SK-N-SH (cell line): ENCODE measurements around the gene SOX13. TPM values are rescaled to one million over a fixed set of nuclear protein-coding genes. Genes with fewer than 3 reads are reported as not detected.

Experiments
- CTCF ChIA-PET: fragments of 300-600, 350-600 bp; formaldehyde crosslinking; extraction: SDS; loops from one replicate; lab custom pipeline; 2021; lab: Yijun Ruan, JAX
- POLR2A ChIA-PET: fragments of 350-600 bp; sonication (Branson Sonifier 250); formaldehyde crosslinking; extraction: SDS; loops from one replicate; lab custom pipeline; 2020; ENCODE audit warnings: antibody characterized with exemption, inconsistent platforms; lab: Yijun Ruan, JAX
- DNase-seq: peaks from one replicate; pipeline ENCODE4 v3.0.0; 2012
- H2AFZ ChIP-seq: fragments of 200-600 bp; sonication (generic); 2 replicates; pipeline ENCODE4 v1.8.1; 2016; ENCODE audit warnings: antibody characterized with exemption, mild to moderate bottlenecking, low read depth
- H3F3A ChIP-seq: fragments of 200-600 bp; sonication (generic); replicated peaks from 2 replicates; pipeline ENCODE3; 2016; ENCODE audit warnings: antibody characterized with exemption, mild to moderate bottlenecking; ENCODE audit not compliant: insufficient read depth
- H3K27ac ChIP-seq, 2 experiments: fragments of 200-500 bp in 1 of 2; fragments of 200-600 bp in 1 of 2; sonication (Bioruptor generic) in 1 of 2; sonication (generic), shearing (Covaris generic) in 1 of 2; 2 replicates each; pipeline versions ENCODE4 v1.5.1 to v1.6.1; 2014 to 2016; ENCODE audit warnings: low read depth in 2 of 2, inconsistent platforms in 1 of 2, low read length in 1 of 2, mild to moderate bottlenecking in 1 of 2, mixed read lengths in 1 of 2
- H3K27me3 ChIP-seq: fragments of 200-600 bp; sonication (generic), shearing (Covaris generic); 2 replicates; pipeline ENCODE4 v1.6.1; 2016; ENCODE audit warnings: mixed run types; ENCODE audit not compliant: insufficient read depth
- H3K36me3 ChIP-seq, 2 experiments: fragments of 200-500 bp in 1 of 2; fragments of 200-600 bp in 1 of 2; sonication (Bioruptor generic) in 1 of 2; sonication (generic) in 1 of 2; replicated peaks in 1 of 2; 2 replicates each; pipeline versions ENCODE3 to v1.5.1; 2014 to 2016; ENCODE audit warnings: low read length in 1 of 2, mild to moderate bottlenecking in 1 of 2; ENCODE audit not compliant: insufficient read depth in 2 of 2, control insufficient read depth in 1 of 2
- H3K4me1 ChIP-seq, 2 experiments: fragments of 200-500 bp in 1 of 2; fragments of 200-600 bp in 1 of 2; sonication (Bioruptor generic) in 1 of 2; sonication (generic), shearing (Covaris generic) in 1 of 2; 2 replicates each; pipeline versions ENCODE4 v1.5.1 to v1.6.1; 2014 to 2016; ENCODE audit warnings: low read depth in 1 of 2, low read length in 1 of 2, mixed run types in 1 of 2; ENCODE audit not compliant: insufficient read depth in 2 of 2, control insufficient read depth in 1 of 2
- H3K4me2 ChIP-seq: fragments of 200-600 bp; sonication (generic), shearing (Covaris generic); 2 replicates; pipeline ENCODE4 v1.6.1; 2017; ENCODE audit warnings: mixed run types
- H3K4me3 ChIP-seq, 2 experiments: fragments of 200-500 bp in 1 of 2; fragments of 200-600 bp in 1 of 2; sonication (Bioruptor generic) in 1 of 2; sonication (generic), shearing (Covaris generic) in 1 of 2; 2 replicates each; pipeline versions ENCODE4 v1.5.1 to v1.8.1; 2014 to 2016; ENCODE audit warnings: low read depth in 2 of 2, inconsistent platforms in 1 of 2, low read length in 1 of 2, mild to moderate bottlenecking in 1 of 2, mixed read lengths in 1 of 2, moderate library complexity in 1 of 2
- H3K79me2 ChIP-seq: fragments of 200-600 bp; sonication (generic); 2 replicates; pipeline ENCODE4 v1.8.1; 2017; ENCODE audit warnings: mild to moderate bottlenecking; ENCODE audit not compliant: insufficient read depth
- H3K9ac ChIP-seq: fragments of 200-600 bp; sonication (generic); 2 replicates; pipeline ENCODE4 v1.6.1; 2017; ENCODE audit warnings: mixed run types
- H3K9me2 ChIP-seq: fragments of 200-600 bp; sonication (generic); 2 replicates; pipeline ENCODE4 v1.6.1; 2017; ENCODE audit warnings: mixed run types
- H3K9me3 ChIP-seq: fragments of 200-600 bp; sonication (generic); 2 replicates; pipeline ENCODE4 v1.6.1; 2017; ENCODE audit warnings: mixed run types, mild to moderate bottlenecking, moderate library complexity
- H4K20me1 ChIP-seq: fragments of 200-600 bp; sonication (generic); 2 replicates; pipeline ENCODE4 v1.6.1; 2017; ENCODE audit warnings: mild to moderate bottlenecking, mixed run types; ENCODE audit not compliant: insufficient read depth
- FOXJ3 ChIP-seq: sonication (generic); formaldehyde crosslinking; IDR thresholded peaks from 2 replicates; pipeline ENCODE4 v1.5.1; 2020; ENCODE audit warnings: mild to moderate bottlenecking, missing genetic modification reagents
- GABPA ChIP-seq: IDR thresholded peaks from 2 replicates; pipeline ENCODE4 v1.4.0; 2012; ENCODE audit warnings: low read depth, mild to moderate bottlenecking
- MXI1 ChIP-seq: IDR thresholded peaks from 2 replicates; pipeline ENCODE4 v1.6.1; 2012; ENCODE audit warnings: mild to moderate bottlenecking, low read depth, low read length, improper control_type of control experiment
- POLR2AphosphoS5 ChIP-seq: IDR thresholded peaks from 2 replicates; pipeline ENCODE4 v1.6.1; 2012; ENCODE audit warnings: low read depth, low read length
- SIN3A ChIP-seq: IDR thresholded peaks from 2 replicates; pipeline ENCODE4 v1.6.1; 2012; ENCODE audit warnings: low read depth, mild to moderate bottlenecking, low read length, moderate library complexity, borderline replicate concordance
- TAF1 ChIP-seq: IDR thresholded peaks from 2 replicates; pipeline ENCODE4 v1.6.1; 2012; ENCODE audit warnings: low read depth, mild to moderate bottlenecking, low read length, moderate library complexity, borderline replicate concordance
- TCF12 ChIP-seq: IDR thresholded peaks from 2 replicates; pipeline ENCODE4 v1.4.0; 2012
- USF1 ChIP-seq: IDR thresholded peaks from 2 replicates; pipeline ENCODE4 v1.4.0; 2012; ENCODE audit warnings: low read depth, borderline replicate concordance
- USF2 ChIP-seq: fragments of 150-350 bp; IDR thresholded peaks from 2 replicates; pipeline ENCODE4 v1.6.1; 2017; ENCODE audit warnings: antibody characterized with exemption, low read length, low read depth, borderline replicate concordance
- YY1 ChIP-seq: IDR thresholded peaks from 2 replicates; pipeline ENCODE4 v1.4.0; 2012; ENCODE audit warnings: low read depth, mild to moderate bottlenecking
- WGBS: methylation state at CpG from one replicate; pipeline ENCODE4 v1.1.6; 2017; ENCODE audit warnings: low lambda C conversion rate; 5-methylcytosine and 5-hydroxymethylcytosine counted together
- polyA plus RNA-seq, 3 experiments: library from polyadenylated mRNA; depleted of rRNA; stranded (reverse); fragments of >200 nt; gene quantifications; 2 replicates each; pipeline ENCODE4 v1.2.3, GENCODE V29; 2012
- TF ChIP-seq, protein P1 (sequence below): IDR thresholded peaks from 2 replicates; pipeline ENCODE4 v1.6.1; 2012; ENCODE audit warnings: mild to moderate bottlenecking, low read depth, low read length, moderate library complexity

The SOX13 gene
- polyA plus RNA-seq, 1 of the 3 experiments (the other 2 are of a cell fraction) = 10.6 TPM

DNA sequence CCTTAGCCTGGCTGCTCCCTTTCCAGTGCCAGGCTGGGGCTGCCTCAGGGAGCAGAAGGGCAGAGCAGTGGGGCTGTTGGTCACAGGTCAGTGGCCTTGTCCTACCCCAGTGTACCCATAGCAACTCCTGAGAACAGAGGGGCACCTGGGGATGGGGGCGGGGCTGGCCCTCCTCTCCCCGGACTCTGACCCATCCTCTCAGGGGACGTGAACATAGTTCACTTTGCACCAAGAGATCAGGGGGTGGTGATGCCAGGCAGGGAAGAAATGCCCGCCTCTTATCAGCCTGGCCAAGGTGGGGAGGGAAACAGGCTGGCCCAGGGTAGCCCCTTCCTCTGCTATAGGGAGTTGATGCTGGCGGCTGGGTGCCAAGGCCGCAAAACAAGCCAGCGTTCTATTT, 74.0 kb downstream of the SOX13 start:
- Histone ChIP-seq H3K79me2 (no peaks in the 10 kb centered on the region), H3K9ac (no peak overlapping the region), H4K20me1 (no peaks in the 10 kb centered on the region), H3K9me2 (no peaks in the 10 kb centered on the region), H3K4me2 (no peak overlapping the region), H3F3A (no peaks in the 10 kb centered on the region), H3K27ac (no peak overlapping the region), H3K4me1 (peaks cover 0 to 11% of the 10 kb centered on the region in 2 experiments; a peak in 1 of 4 replicates), H3K27me3 (no peaks in the 10 kb centered on the region), H3K36me3 (peaks cover 0 to 4% of the 10 kb centered on the region in 2 experiments), H3K4me3 (no peak overlapping the region), H3K9me3 (no peaks in the 10 kb centered on the region), H2AFZ (no peak overlapping the region)
- ChIA-PET POLR2A (no interaction called here), CTCF (no interaction called here)
- DNase-seq = no peak
- WGBS = 92% methylated on average over 6 of the region's 7 CpGs
- no peak for TF ChIP-seq SIN3A
- TF ChIP-seq YY1 = no peak
- no peak for TF ChIP-seq USF2
- TF ChIP-seq GABPA = no peak

DNA sequence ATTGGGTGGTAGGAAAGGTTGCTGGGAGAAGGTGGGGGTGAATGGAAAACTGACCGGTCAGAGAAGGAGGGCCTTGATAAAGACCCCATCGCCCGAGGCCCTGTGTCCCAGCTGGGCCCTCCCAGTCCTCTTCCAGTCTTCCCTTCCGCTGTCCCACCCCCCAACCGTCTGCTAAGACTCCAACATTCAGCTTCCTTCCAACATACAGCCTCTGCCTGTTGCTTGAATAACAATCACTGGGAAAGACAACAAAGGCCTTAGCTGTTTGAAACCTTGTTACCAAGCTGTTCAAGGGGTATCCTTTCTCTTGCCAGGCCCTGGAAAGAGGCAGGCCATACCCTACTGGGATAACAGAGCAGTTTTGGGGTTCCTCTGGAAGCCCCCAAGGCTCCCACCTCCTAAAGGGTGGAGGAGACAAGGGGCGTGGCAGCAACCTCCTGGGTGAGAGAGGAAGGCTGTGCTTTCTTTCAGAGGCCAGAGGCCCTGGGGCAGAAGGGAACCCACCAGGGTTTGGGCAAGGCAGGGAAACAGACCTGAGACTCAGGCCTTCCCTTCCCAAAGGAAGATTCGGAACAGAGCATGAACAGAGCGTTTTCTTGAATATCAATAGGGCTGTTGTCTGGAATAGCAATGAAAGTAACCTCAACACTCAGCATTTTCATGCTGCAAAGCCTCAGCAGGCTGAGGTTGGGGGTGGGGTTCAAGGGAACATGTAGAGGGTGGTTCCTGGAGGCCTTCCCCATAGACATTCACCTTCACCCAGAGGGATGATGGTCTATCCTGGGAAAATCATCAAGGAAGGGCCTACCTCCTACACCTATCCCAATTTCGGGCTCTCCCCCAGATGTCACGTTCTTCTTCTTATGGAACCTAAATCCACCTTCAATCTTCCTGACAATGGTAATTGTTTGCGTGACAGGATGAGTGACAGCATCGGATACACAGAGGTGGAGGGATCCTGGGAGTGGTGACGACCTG, 74.8 kb downstream of the SOX13 start:
- ChIA-PET POLR2A (no interaction called here), CTCF (interaction anchor here (0.6 to 7.2 kb wide), 4 partner anchors 15 to 288 kb away, joined by 3 to 51 read pairs (median 34); no protein-coding TSS in a partner anchor)
- Histone ChIP-seq H3K9ac (no peak overlapping the region), H3K4me1 (peaks cover 2 to 16% of the 10 kb centered on the region in 2 experiments; a peak in 1 of 4 replicates), H3K9me3 (no peaks in the 10 kb centered on the region), H3F3A (no peaks in the 10 kb centered on the region), H3K27me3 (no peaks in the 10 kb centered on the region), H3K79me2 (no peaks in the 10 kb centered on the region), H3K27ac (no peak overlapping the region), H3K4me2 (no peak overlapping the region), H3K9me2 (no peaks in the 10 kb centered on the region), H4K20me1 (no peaks in the 10 kb centered on the region), H3K4me3 (no peak overlapping the region), H2AFZ (no peak overlapping the region), H3K36me3 (peaks cover 0 to 4% of the 10 kb centered on the region in 2 experiments)
- 84% methylated on average over 13 of the region's 13 CpGs for WGBS
- TF ChIP-seq FOXJ3 (CRISPR knock-in tag) (no peak), MXI1 (no peak), USF1 (no peak)
- no peak for DNase-seq

DNA sequence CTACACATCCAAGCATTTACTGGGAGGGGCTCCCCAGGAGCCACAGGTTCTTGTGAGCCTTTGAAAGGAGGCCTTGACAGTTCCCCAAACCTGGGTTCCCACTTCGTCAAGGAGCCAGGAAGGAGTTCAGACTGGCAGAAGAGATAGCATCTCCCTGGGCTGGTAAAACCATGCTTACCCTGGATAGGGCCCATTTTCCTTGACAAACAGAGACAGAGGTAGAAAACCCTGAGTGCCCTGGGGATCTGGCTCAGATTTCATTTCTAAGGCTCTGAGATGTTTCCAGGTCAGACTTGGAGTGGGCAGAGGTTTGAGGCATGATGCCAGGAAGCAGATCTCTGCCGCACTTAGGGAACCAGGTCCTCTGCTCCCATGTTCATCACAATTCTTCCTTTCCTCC, 76.2 kb downstream of the SOX13 start:
- peaks cover 0 to 4% of the 10 kb centered on the region in 2 experiments for H3K36me3 ChIP-seq
- H3K9me2 ChIP-seq = no peaks in the 10 kb centered on the region
- H2AFZ ChIP-seq = no peak overlapping the region
- 91% methylated on average over 2 of the region's 2 CpGs for WGBS
- no peaks in the 10 kb centered on the region for H3K27me3 ChIP-seq
- POLR2A ChIA-PET = no interaction called here
- no peaks in the 10 kb centered on the region for H3F3A ChIP-seq
- DNase-seq = no peak
- no peaks in the 10 kb centered on the region for H4K20me1 ChIP-seq
- H3K4me2 ChIP-seq = no peak overlapping the region
- H3K4me1 ChIP-seq = peaks cover 3 to 19% of the 10 kb centered on the region in 2 experiments; a peak in 1 of 4 replicates
- H3K9ac ChIP-seq = no peak overlapping the region
- H3K9me3 ChIP-seq = no peaks in the 10 kb centered on the region
- CTCF ChIA-PET = interaction anchor here (1.2 to 7.2 kb wide), 5 partner anchors 13 to 278 kb away, joined by 3 to 51 read pairs (median 31); no protein-coding TSS in a partner anchor
- H3K4me3 ChIP-seq = no peak overlapping the region
- no peak overlapping the region for H3K27ac ChIP-seq
- H3K79me2 ChIP-seq = no peaks in the 10 kb centered on the region
- TF ChIP-seq USF2 (no peak), TCF12 (no peak), TAF1 (no peak), USF1 (no peak), GABPA (no peak), POLR2AphosphoS5 (no peak)
- TF ChIP-seq, protein P1, sequence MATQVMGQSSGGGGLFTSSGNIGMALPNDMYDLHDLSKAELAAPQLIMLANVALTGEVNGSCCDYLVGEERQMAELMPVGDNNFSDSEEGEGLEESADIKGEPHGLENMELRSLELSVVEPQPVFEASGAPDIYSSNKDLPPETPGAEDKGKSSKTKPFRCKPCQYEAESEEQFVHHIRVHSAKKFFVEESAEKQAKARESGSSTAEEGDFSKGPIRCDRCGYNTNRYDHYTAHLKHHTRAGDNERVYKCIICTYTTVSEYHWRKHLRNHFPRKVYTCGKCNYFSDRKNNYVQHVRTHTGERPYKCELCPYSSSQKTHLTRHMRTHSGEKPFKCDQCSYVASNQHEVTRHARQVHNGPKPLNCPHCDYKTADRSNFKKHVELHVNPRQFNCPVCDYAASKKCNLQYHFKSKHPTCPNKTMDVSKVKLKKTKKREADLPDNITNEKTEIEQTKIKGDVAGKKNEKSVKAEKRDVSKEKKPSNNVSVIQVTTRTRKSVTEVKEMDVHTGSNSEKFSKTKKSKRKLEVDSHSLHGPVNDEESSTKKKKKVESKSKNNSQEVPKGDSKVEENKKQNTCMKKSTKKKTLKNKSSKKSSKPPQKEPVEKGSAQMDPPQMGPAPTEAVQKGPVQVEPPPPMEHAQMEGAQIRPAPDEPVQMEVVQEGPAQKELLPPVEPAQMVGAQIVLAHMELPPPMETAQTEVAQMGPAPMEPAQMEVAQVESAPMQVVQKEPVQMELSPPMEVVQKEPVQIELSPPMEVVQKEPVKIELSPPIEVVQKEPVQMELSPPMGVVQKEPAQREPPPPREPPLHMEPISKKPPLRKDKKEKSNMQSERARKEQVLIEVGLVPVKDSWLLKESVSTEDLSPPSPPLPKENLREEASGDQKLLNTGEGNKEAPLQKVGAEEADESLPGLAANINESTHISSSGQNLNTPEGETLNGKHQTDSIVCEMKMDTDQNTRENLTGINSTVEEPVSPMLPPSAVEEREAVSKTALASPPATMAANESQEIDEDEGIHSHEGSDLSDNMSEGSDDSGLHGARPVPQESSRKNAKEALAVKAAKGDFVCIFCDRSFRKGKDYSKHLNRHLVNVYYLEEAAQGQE = no peak
